ENCODE measurements around the gene FHOD1. TPM values are rescaled to one million over a fixed set of nuclear protein-coding genes. Genes with fewer than 3 reads are reported as not detected.

Gene FHOD1
- total RNA-seq, 1 experiment from 2014 or later = 96.4 TPM

DNA sequence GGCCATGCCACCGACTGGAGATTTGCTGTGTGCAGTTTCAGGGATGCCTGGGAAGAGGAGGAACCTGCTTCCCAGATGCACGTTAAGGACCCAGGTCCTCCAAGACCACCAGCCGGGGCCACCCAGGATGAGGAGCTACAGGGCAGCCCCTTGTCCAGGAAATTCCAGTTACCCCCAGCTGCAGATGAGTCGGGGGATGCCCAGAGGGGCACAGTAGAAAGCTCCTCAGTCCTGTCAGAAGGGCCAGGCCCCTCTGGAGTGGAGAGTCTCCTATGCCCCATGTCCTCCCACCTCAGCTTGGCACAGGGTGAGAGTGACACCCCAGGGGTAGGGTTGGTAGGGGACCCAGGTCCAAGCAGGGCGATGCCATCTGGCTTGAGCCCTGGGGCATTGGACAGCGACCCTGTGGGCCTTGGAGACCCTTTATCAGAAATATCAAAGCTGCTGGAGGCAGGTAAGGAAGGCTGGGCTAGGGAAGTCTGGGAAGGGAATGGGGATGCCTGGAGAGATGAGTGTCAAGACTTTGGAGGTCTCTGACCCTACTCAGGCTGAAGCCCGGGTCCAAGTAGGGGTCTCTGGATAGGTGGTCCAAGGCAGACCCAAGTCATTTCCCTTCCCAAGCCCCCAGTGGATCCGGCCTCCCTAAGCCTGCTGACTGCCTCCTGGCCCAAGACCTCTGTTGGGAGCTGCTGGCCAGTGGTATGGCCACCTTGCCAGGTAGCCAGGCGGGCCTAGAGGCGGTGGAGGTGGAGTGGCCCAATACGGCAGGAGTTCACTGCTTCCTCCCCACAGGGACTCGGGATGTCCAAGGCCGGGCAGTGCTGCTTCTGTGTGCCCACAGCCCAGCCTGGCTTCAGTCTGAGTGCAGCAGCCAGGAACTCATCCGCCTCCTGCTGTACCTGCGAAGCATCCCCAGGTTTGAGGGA, 33.1 kb upstream of the FHOD1 start:
- DNase-seq (ENCODE audit: low spot score) = no peak
- ChIA-PET POLR2A (ENCODE audit: low non-redundant PET) (no interaction called here), CTCF (no interaction called here)
- Histone ChIP-seq H3K9me3 (ENCODE audit: low read depth, low read length, poor library complexity, severe bottlenecking) (no peaks in the 10 kb centered on the region), H3K4me1 (ENCODE audit: insufficient read depth, low read length, poor library complexity, severe bottlenecking) (no peaks in the 10 kb centered on the region), H3K27me3 (replicated peaks; ENCODE audit: insufficient read depth, low read depth, low read length, poor library complexity) (no peaks in the 10 kb centered on the region), H3K27ac (ENCODE audit: low read depth, low read length, poor library complexity, severe bottlenecking) (no peak overlapping the region), H3K4me3 (ENCODE audit: low read depth, low read length, poor library complexity, severe bottlenecking) (peak overlapping the region; percentile 69), H3K36me3 (ENCODE audit: insufficient read depth, low read length, poor library complexity, severe bottlenecking) (no peaks in the 10 kb centered on the region)
- intact Hi-C loops (cut with micrococcal nuclease; ENCODE audit: unreplicated experiment) = no loop called here
- no peak for TF ChIP-seq EZH2 (IDR thresholded peaks at IDR 0.05; ENCODE audit: borderline replicate concordance, low read depth, low read length, poor library complexity, severe bottlenecking)
- TF ChIP-seq, protein P1, sequence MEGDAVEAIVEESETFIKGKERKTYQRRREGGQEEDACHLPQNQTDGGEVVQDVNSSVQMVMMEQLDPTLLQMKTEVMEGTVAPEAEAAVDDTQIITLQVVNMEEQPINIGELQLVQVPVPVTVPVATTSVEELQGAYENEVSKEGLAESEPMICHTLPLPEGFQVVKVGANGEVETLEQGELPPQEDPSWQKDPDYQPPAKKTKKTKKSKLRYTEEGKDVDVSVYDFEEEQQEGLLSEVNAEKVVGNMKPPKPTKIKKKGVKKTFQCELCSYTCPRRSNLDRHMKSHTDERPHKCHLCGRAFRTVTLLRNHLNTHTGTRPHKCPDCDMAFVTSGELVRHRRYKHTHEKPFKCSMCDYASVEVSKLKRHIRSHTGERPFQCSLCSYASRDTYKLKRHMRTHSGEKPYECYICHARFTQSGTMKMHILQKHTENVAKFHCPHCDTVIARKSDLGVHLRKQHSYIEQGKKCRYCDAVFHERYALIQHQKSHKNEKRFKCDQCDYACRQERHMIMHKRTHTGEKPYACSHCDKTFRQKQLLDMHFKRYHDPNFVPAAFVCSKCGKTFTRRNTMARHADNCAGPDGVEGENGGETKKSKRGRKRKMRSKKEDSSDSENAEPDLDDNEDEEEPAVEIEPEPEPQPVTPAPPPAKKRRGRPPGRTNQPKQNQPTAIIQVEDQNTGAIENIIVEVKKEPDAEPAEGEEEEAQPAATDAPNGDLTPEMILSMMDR (conservative IDR thresholded peaks at IDR 0.05; ENCODE audit: low read depth, low read length) = no peak
- BruUV-seq (replicated peaks) = no TSS peak

DNA sequence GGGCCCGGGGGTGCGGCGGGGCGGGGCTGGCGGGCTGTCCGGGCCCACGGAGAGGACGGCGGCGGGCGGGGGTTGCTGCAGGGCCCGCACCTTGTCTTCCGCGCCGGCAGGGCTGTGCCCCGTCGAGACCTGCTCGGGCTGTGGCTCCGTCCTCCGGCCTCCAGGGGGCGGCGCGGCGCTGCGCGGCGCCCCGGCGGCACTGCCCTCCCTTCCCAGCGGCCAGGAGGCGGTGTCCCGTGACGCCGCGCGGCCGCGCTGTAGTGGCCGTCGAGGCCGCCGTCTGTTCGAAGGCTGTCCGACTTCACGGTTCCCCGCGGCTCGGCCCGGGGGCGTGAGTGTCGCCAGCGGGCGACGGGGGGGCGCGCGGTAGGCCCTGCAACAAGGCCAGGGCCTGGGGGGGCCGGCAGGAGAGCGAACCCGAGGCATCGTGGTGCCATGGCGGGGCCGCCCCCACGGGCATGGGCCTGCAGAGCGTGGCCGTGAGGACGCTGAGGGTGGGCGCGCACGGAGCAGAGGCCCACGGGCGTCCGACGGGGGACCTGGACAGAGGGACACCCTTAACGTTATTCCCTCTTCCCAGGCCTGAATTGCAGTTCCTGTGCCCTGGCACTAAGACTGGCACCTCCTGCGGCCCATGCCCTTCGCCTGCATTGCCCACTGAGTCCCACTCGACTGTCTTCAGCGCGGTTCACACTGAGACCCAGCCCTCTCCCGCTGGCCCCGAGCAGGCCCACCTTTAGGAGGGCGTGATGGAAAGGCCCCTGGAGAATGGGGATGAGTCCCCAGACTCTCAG, 32.2 kb upstream of the FHOD1 start, which contains the start of gene PLEKHG4:
Gene PLEKHG4, plus strand, starts transcription at position 237 of the 794 bp plus-strand sequence. Its CDS starts 513 bp downstream, at position 750.
- Histone ChIP-seq H3K36me3 (ENCODE audit: insufficient read depth, low read length, poor library complexity, severe bottlenecking) (no peaks in the 10 kb centered on the region), H3K27me3 (replicated peaks; ENCODE audit: insufficient read depth, low read depth, low read length, poor library complexity) (no peaks in the 10 kb centered on the region), H3K9me3 (ENCODE audit: low read depth, low read length, poor library complexity, severe bottlenecking) (no peaks in the 10 kb centered on the region), H3K4me1 (ENCODE audit: insufficient read depth, low read length, poor library complexity, severe bottlenecking) (no peaks in the 10 kb centered on the region), H3K27ac (ENCODE audit: low read depth, low read length, poor library complexity, severe bottlenecking) (peak within 1 kb of the TSS; percentile 80), H3K4me3 (ENCODE audit: low read depth, low read length, poor library complexity, severe bottlenecking) (peak within 1 kb of the TSS; percentile 69)
- intact Hi-C loops (cut with micrococcal nuclease; ENCODE audit: unreplicated experiment) = no loop called here
- no peak for TF ChIP-seq EZH2 (IDR thresholded peaks at IDR 0.05; ENCODE audit: borderline replicate concordance, low read depth, low read length, poor library complexity, severe bottlenecking)
- TF ChIP-seq, protein P1 (conservative IDR thresholded peaks at IDR 0.05; ENCODE audit: low read depth, low read length) = peak; percentile 52
- POLR2A ChIA-PET (ENCODE audit: low non-redundant PET) = no interaction called here
- DNase-seq (ENCODE audit: low spot score) = peak; percentile 87
- CTCF ChIA-PET = interaction anchor here (0.5 to 1.8 kb wide), 2 partner anchors 120 to 152 kb away, joined by 4 to 6 read pairs; no protein-coding TSS in a partner anchor
- BruUV-seq (replicated peaks) = no TSS peak

DNA sequence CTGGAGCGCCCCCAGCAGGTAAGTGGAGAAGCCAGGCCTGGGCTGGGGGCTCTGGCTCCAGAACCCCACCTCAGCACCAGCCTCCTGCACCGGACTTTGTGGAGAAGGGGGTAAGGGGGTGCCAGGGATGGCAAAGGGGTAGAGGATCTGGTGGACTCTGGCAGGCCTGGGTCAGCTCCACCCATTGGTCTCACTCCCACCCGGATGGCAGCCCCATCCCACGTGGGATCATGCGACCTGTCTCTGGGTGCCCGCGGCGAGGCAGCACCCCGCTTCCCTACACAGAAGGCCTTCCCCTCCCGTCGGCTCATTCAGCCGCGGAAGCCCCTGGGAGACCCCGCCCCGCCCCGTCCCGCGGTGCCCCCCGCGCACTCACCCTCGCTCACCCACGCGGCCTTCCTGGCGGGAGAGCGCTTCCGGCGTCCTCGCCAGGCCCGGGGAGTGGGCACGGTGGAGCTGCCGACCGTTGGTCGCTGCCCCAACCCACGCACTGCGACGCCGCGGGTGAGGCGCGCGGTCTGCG, 31.6 kb upstream of the FHOD1 start:
- POLR2A ChIA-PET (ENCODE audit: low non-redundant PET) = no interaction called here
- intact Hi-C loops (cut with micrococcal nuclease; ENCODE audit: unreplicated experiment) = no loop called here
- Histone ChIP-seq H3K4me3 (ENCODE audit: low read depth, low read length, poor library complexity, severe bottlenecking) (peak overlapping the region; percentile 69), H3K4me1 (ENCODE audit: insufficient read depth, low read length, poor library complexity, severe bottlenecking) (no peaks in the 10 kb centered on the region), H3K9me3 (ENCODE audit: low read depth, low read length, poor library complexity, severe bottlenecking) (no peaks in the 10 kb centered on the region), H3K27me3 (replicated peaks; ENCODE audit: insufficient read depth, low read depth, low read length, poor library complexity) (no peaks in the 10 kb centered on the region), H3K27ac (ENCODE audit: low read depth, low read length, poor library complexity, severe bottlenecking) (peak overlapping the region; percentile 80), H3K36me3 (ENCODE audit: insufficient read depth, low read length, poor library complexity, severe bottlenecking) (no peaks in the 10 kb centered on the region)
- no peak for DNase-seq (ENCODE audit: low spot score)
- BruUV-seq (replicated peaks) = no TSS peak
- no peak for TF ChIP-seq EZH2 (IDR thresholded peaks at IDR 0.05; ENCODE audit: borderline replicate concordance, low read depth, low read length, poor library complexity, severe bottlenecking)
- TF ChIP-seq, protein P1 (conservative IDR thresholded peaks at IDR 0.05; ENCODE audit: low read depth, low read length) = peak; percentile 41; the same call in 1 of the 2 replicates
- CTCF ChIA-PET = interaction anchor here (0.5 to 1.8 kb wide), 2 partner anchors 121 to 153 kb away, joined by 4 to 6 read pairs; no protein-coding TSS in a partner anchor
